Upper lobe of left lung (tissue), 4 donors: Measurements from ENCODE around the gene PTPRK.

Experiments used
- POLR2AphosphoS5 ChIP-seq, 2 donors: sonication (generic); formaldehyde crosslinking; IDR thresholded peaks; one replicate each; pipeline ENCODE4 v1.5.1; 2017; ENCODE audit warnings: antibody characterized with exemption in 2 of 2
- TF ChIP-seq, protein P1 (sequence below), 6 experiments: fragments of 450-650 bp in 4 of 6; fragments of 200-600 bp in 2 of 6; sonication (generic) in 2 of 6; IDR thresholded peaks; one replicate each; pipeline ENCODE4 v1.5.1; 2016 to 2019; ENCODE audit warnings: antibody characterized with exemption in 6 of 6

DNA sequence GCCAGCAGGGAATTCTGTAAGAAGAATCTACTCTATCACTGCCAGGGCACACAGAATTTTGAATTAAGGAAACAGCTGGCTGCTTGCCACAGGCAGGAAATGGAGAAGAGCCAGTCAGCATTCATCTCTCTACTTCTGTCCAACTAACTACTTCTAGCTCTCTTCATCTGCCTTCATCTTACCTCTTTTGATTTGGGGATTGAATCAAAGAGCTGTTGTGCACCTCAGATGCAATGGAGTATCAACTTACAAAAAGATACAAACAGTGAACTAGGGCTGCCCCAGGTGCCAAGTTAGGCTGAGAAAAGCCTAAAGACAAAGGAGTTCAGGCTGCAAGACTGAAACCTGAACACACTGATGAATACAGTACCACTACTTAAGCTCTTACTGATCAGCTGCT, 82.0 kb downstream of the PTPRK start:
- TF ChIP-seq, protein P1, sequence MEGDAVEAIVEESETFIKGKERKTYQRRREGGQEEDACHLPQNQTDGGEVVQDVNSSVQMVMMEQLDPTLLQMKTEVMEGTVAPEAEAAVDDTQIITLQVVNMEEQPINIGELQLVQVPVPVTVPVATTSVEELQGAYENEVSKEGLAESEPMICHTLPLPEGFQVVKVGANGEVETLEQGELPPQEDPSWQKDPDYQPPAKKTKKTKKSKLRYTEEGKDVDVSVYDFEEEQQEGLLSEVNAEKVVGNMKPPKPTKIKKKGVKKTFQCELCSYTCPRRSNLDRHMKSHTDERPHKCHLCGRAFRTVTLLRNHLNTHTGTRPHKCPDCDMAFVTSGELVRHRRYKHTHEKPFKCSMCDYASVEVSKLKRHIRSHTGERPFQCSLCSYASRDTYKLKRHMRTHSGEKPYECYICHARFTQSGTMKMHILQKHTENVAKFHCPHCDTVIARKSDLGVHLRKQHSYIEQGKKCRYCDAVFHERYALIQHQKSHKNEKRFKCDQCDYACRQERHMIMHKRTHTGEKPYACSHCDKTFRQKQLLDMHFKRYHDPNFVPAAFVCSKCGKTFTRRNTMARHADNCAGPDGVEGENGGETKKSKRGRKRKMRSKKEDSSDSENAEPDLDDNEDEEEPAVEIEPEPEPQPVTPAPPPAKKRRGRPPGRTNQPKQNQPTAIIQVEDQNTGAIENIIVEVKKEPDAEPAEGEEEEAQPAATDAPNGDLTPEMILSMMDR (IDR thresholded peaks at IDR 0.05): no peak
- no peak for TF ChIP-seq POLR2AphosphoS5 (IDR thresholded peaks at IDR 0.05)
